Measurements from ENCODE around the gene OR6K2.

Gene OR6K2

DNA sequence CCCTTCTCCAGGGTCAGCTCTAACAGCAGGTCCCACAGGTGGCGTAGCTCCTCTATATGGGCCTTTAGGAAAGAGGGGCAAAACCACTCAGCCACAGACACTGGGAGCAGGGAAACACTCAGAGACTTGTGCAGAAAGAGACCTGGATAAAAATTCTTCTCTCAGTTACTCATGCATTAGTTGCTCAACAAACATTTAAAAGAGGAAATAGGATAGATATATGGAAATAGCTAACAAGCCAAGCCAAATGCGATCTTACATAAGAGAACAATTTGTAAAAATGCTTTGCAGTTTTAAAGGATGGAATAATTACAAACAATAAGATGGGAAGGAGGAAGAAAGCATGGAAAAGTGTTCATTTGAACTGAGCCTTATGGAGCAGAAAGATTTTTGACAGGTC is 18.8 kb downstream of the OR6K2 start:
- DNase-seq: no peak

DNA sequence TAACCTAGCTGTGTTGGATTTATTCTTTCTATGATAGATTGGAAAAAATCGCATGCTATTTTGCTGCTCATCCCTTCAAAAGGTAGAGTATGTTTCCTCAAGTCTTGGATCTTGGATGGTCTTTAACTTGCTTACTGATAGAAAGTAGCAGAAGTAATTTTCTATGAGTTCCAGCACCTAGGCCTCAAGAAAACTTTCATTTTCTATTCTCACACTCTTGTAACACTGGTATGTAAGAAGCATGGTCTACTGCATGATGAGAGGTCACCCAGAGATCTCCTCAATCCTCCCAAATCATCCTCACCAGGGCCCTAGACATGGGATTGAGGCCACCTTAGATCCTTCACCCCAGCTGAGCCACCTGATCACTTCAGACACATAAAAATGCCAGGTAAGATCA is 21.2 kb downstream of the OR6K2 start:
- no peak for DNase-seq

GRCh38 chr1:158675563-158676323 is 24.7 kb downstream of the OR6K2 start:
- no peak for DNase-seq

DNA sequence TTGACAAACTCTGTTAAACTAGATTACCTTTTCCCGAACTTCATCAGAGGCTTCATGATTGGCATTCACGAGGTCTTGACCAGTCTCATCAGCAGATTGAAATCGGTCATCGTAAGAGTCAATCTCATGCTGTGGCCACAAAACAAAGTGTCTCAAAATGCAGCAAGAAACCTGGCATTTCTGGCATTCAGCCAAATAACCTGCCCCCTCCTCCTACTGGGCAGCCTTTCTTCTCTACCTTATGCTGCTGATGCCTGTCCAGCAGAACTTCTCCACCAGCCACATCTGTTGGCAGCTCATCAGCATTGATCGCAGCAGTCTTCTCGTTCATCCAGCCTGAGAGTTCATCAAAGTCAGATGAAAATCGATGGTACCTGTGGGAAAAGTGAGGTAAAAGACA is 26.1 kb downstream of the OR6K2 start:
- no peak for DNase-seq

DNA sequence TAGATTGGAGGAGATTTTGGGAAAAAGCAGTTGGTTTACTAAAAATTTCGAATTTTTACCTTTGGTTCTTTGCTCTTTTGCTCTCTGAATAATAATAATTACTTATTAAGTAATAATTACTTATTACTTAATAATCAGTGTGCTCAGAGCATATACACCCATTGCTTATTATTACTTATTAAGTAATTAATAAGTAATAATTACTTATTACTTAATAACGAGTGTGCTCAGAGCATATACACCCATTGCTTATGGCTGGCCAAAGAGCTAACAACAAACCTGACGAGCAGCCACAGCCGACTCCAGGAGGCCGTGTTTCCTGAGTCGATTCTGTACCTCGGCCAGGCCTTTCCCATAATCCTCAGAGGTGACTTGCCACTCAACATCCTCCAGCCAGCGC is 34.4 kb downstream of the OR6K2 start:
- DNase-seq: no peak

DNA sequence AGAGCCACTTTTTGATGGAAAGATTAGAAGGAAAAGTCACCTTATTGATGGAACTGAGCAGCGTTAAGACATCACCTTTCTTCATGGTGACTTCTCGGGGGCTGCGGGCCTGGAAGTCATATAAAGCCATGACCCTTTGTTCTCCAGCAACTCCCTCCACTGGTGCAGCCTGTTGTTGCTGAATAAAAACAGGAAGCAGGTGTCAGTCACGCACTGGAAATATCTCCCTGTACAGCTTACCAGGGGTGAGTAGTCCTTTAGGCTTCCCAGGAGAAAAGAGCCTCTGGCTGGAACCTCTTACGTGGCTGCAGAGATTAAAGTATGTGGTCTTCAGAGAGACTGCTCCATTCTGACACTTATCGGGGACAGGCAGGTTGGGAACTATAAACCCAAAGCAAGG is 45.9 kb downstream of the OR6K2 start:
- no peak for DNase-seq

DNA sequence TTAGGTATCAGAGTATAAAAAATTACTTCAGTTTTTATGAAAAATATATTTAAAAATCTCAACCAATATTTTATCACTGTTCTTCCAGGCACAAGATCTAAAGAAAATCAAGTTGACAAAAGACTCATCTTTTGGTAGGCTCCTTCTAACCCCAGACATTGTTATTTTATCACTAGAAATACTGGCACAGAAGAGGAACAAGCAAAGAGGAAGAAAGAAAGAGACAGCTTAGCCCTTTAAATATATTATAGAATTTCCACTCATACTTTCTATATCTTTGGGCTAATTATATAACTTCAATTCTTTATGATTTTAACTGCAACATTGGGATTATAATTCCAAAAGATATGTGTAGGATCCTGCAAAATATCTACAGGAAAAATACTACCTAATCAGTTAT is 46.4 kb downstream of the OR6K2 start:
- no peak for DNase-seq

DNA sequence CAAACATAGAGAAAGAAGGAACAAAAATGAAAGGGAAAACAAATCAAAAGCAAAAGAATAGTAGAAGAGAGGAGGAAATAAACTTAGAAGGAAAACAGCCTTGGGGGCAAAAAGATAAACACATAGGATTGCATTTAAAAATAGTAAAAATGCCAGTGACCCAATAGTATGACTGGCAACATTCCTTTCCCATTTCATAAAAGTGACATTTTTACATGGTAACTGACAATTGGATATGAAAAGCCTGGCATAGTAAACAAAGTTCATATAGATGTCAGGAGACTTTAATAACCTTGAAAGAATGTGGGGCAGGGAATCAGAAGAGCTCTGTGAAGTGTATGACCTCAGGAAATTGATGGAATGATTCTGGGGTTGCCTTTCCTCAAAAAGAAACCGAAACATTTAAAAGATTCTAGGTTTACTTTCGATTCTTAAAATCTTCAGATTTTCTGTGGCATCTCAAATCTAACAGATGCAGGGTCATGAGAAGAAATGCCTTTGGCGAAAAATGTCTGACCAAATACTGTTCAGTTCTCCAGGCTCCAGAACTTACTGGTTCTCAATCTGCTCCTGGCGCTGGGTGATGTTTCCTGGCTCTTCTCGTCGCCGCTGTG is 47.6 kb downstream of the OR6K2 start:
- DNase-seq: no peak
